Subcutaneous preadipocyte (primary cell): ENCODE measurements around the gene KCNH6. TPM values are rescaled to one million over a fixed set of nuclear protein-coding genes. Genes with fewer than 3 reads are reported as not detected.

Source experiments
- small RNA-seq: library from RNA; depleted of rRNA; stranded (forward); fragments of <200 nt; gene quantifications from one replicate; pipeline ENCODE3, GENCODE V24; 2012
- total RNA-seq: library from RNA; depleted of rRNA; stranded (reverse); fragments of >200 nt; gene quantifications from 2 replicates; pipeline ENCODE4 v1.2.3, GENCODE V29; 2012

Gene KCNH6
- not detected in 2 replicates for total RNA-seq

GRCh38 chr17:63523253-63523855 lies at the start of gene KCNH6:
KCNH6 (plus strand) TSS chr17:63523358; CDS start chr17:63523414, 56 bp downstream.

GRCh38 chr17:63476854-63477479 lies 46.2 kb upstream of the KCNH6 start, which contains the start of gene ACE:
ACE (plus strand) TSS chr17:63477061; CDS start chr17:63477095, 34 bp downstream.

GRCh38 chr17:63549946-63550816 lies 27.0 kb downstream of the KCNH6 start, which contains the start of gene DCAF7:
DCAF7 (plus strand) TSS chr17:63550477; CDS start chr17:63550678, 201 bp downstream.

Small RNA genes within 50 kb of the gene (small RNA-seq; reads per million reads assigned to genes)
- gene RNU6-288P: not detected

Other genes with a start within 250 kb of the KCNH6 start
- 23.1 and 33.8 TPM in 2 replicates for gene CYB561, start 77.1 kb upstream of the KCNH6 start, total RNA-seq
- 49.5 and 61.7 TPM in 2 replicates for gene ACE, start 46.3 kb upstream of the KCNH6 start, total RNA-seq
- gene DCAF7, start 27.1 kb downstream of the KCNH6 start, total RNA-seq: 20.2 and 26.4 TPM in 2 replicates
- 22.8 and 31.9 TPM in 2 replicates for gene TACO1, start 77.5 kb downstream of the KCNH6 start, total RNA-seq
- 30.1 and 38.1 TPM in 2 replicates for gene MAP3K3, start 99.1 kb downstream of the KCNH6 start, total RNA-seq
- 1.8 and 4.7 TPM in 2 replicates for gene LIMD2, start 176.8 kb downstream of the KCNH6 start, total RNA-seq
- 28.3 and 29.1 TPM in 2 replicates for gene STRADA, start 218.4 kb downstream of the KCNH6 start, total RNA-seq